Measurements from ENCODE around the gene GDPD3. TPM values are rescaled to one million over a fixed set of nuclear protein-coding genes. Genes with fewer than 3 reads are reported as not detected.
A peak's percentile ranks its signal among the peaks of the same experiment; 100 is the strongest.

GDPD3 gene
- total and polyA plus RNA-seq, 9 of the 15 experiments (the other 6 are each of a cell fraction or from before 2014, with no cell fraction given), result 0.47 to 3.9 (median 1.1) TPM

DNA sequence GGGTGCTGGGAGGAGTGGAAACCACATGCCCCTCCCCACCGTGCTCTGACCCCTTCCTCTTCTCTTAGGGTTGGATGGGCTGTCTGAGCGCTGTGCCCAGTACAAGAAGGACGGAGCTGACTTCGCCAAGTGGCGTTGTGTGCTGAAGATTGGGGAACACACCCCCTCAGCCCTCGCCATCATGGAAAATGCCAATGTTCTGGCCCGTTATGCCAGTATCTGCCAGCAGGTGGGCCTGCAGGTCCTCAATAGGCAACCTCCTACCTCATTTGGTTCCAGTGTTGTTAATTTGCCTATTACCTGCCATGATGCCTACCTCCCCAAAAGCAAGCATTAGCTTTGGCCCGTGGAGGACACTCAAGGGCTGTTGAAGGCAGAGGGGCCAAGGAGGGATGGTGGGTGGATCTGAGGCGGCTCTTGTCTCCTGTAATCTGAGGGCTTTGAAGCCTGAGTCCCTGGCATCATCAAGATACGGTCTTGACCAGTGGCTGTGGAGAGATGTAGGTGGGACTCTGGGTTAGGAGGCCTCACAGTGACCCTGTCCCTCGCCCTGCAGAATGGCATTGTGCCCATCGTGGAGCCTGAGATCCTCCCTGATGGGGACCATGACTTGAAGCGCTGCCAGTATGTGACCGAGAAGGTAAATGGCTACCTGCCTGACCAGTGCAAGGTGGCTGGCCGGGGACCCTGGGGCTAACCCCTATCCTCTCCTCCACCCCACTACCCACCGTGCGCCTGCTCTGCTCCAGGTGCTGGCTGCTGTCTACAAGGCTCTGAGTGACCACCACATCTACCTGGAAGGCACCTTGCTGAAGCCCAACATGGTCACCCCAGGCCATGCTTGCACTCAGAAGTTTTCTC lies 44.4 kb downstream of the GDPD3 start (continued):
- TF ChIP-seq, protein P1, sequence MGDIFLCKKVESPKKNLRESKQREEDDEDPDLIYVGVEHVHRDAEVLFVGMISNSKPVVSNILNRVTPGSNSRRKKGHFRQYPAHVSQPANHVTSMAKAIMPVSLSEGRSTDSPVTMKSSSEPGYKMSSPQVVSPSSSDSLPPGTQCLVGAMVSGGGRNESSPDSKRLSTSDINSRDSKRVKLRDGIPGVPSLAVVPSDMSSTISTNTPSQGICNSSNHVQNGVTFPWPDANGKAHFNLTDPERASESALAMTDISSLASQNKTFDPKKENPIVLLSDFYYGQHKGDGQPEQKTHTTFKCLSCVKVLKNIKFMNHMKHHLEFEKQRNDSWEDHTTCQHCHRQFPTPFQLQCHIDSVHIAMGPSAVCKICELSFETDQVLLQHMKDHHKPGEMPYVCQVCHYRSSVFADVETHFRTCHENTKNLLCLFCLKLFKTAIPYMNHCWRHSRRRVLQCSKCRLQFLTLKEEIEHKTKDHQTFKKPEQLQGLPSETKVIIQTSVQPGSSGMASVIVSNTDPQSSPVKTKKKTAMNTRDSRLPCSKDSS (IDR thresholded peaks at IDR 0.05; ENCODE audit: low read depth, partially characterized antibody), result no peak
- TF ChIP-seq NR1H2 (CRISPR knock-in tag; IDR thresholded peaks at IDR 0.05), result no peak
- TF ChIP-seq FOXK2 (conservative IDR thresholded peaks at IDR 0.05 in 1 of 2, IDR thresholded peaks at IDR 0.05 in 1 of 2; ENCODE audit: low read depth in 2 of 2), result no peak
- no peak for TF ChIP-seq THRAP3 (IDR thresholded peaks at IDR 0.05; ENCODE audit: borderline replicate concordance)
- peak; percentile 27; the same call in 1 of the 2 replicates for TF ChIP-seq POLR2A (conservative IDR thresholded peaks at IDR 0.05)
- TF ChIP-seq RBM25 (IDR thresholded peaks at IDR 0.05; ENCODE audit: low read depth, low read length, severe bottlenecking), result no peak
- no peak for TF ChIP-seq KLF10 (CRISPR knock-in tag; IDR thresholded peaks at IDR 0.05)
- no peak for TF ChIP-seq HSF4 (CRISPR knock-in tag; IDR thresholded peaks at IDR 0.05; ENCODE audit: borderline replicate concordance)
- TF ChIP-seq, protein P2, sequence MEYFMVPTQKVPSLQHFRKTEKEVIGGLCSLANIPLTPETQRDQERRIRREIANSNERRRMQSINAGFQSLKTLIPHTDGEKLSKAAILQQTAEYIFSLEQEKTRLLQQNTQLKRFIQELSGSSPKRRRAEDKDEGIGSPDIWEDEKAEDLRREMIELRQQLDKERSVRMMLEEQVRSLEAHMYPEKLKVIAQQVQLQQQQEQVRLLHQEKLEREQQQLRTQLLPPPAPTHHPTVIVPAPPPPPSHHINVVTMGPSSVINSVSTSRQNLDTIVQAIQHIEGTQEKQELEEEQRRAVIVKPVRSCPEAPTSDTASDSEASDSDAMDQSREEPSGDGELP (CRISPR knock-in tag; IDR thresholded peaks at IDR 0.05; ENCODE audit: borderline replicate concordance), result no peak
- no peak for TF ChIP-seq EGR1 (conservative IDR thresholded peaks at IDR 0.05)
- no peak for TF ChIP-seq TCF7L2 (IDR thresholded peaks at IDR 0.05; ENCODE audit: low read depth, low read length)
- TF ChIP-seq ZNF282 (CRISPR knock-in tag; IDR thresholded peaks at IDR 0.05), result 0 out of 2 replicates have a peak, but pooled peaks have one; percentile 65
- TF ChIP-seq, protein P3, sequence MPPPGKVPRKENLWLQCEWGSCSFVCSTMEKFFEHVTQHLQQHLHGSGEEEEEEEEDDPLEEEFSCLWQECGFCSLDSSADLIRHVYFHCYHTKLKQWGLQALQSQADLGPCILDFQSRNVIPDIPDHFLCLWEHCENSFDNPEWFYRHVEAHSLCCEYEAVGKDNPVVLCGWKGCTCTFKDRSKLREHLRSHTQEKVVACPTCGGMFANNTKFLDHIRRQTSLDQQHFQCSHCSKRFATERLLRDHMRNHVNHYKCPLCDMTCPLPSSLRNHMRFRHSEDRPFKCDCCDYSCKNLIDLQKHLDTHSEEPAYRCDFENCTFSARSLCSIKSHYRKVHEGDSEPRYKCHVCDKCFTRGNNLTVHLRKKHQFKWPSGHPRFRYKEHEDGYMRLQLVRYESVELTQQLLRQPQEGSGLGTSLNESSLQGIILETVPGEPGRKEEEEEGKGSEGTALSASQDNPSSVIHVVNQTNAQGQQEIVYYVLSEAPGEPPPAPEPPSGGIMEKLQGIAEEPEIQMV (tag; conservative IDR thresholded peaks at IDR 0.05; ENCODE audit: low read depth), result no peak
- TF ChIP-seq ZC3H4 (CRISPR knock-in tag; IDR thresholded peaks at IDR 0.05; ENCODE audit: borderline replicate concordance), result peak; percentile 56; the same call in 1 of the 2 replicates
- no peak for TF ChIP-seq NFRKB (IDR thresholded peaks at IDR 0.05; ENCODE audit: low read depth)
- TF ChIP-seq CBFA2T3 (IDR thresholded peaks at IDR 0.05), result no peak
- TF ChIP-seq WHSC1 (IDR thresholded peaks at IDR 0.05; ENCODE audit: low read length), result no peak
- TF ChIP-seq, protein P4, sequence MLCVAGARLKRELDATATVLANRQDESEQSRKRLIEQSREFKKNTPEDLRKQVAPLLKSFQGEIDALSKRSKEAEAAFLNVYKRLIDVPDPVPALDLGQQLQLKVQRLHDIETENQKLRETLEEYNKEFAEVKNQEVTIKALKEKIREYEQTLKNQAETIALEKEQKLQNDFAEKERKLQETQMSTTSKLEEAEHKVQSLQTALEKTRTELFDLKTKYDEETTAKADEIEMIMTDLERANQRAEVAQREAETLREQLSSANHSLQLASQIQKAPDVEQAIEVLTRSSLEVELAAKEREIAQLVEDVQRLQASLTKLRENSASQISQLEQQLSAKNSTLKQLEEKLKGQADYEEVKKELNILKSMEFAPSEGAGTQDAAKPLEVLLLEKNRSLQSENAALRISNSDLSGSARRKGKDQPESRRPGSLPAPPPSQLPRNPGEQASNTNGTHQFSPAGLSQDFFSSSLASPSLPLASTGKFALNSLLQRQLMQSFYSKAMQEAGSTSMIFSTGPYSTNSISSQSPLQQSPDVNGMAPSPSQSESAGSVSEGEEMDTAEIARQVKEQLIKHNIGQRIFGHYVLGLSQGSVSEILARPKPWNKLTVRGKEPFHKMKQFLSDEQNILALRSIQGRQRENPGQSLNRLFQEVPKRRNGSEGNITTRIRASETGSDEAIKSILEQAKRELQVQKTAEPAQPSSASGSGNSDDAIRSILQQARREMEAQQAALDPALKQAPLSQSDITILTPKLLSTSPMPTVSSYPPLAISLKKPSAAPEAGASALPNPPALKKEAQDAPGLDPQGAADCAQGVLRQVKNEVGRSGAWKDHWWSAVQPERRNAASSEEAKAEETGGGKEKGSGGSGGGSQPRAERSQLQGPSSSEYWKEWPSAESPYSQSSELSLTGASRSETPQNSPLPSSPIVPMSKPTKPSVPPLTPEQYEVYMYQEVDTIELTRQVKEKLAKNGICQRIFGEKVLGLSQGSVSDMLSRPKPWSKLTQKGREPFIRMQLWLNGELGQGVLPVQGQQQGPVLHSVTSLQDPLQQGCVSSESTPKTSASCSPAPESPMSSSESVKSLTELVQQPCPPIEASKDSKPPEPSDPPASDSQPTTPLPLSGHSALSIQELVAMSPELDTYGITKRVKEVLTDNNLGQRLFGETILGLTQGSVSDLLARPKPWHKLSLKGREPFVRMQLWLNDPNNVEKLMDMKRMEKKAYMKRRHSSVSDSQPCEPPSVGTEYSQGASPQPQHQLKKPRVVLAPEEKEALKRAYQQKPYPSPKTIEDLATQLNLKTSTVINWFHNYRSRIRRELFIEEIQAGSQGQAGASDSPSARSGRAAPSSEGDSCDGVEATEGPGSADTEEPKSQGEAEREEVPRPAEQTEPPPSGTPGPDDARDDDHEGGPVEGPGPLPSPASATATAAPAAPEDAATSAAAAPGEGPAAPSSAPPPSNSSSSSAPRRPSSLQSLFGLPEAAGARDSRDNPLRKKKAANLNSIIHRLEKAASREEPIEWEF (CRISPR knock-in tag; IDR thresholded peaks at IDR 0.05), result no peak
- no peak for TF ChIP-seq TCF7 (IDR thresholded peaks at IDR 0.05; ENCODE audit: borderline replicate concordance)

Data from K562 (cell line).